HG03066 (cell line): ENCODE measurements around the gene GRID2.

Experiments
- ATAC-seq: cut with Tn5 transposase; IDR thresholded peaks from one replicate; pipeline ENCODE4 v1.9.1; 2021; ENCODE audit warnings: low read depth; ENCODE audit not compliant: unreplicated experiment

The GRID2 gene

DNA sequence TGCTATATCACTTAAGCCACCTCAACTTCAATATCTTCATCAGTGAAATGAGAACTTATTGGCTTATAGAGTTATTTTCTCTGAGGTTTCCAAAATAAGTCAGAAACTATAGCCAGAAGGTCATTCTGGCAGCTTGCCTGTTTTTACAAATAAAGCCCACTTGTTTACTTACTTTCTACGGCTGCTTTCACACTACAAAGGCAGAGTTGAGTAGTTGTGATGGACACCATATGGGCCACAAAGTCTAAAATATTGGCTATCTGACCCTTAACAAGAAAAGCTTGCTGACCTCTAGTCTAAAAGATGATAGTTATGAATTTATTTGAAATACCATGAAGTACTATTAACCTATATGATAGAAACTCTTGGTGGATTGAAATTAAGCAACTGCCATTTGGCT lies 1457.5 kb downstream of the GRID2 start:
- ATAC-seq = no peak

GRCh38 chr4:93764639-93765246 lies 1461.0 kb downstream of the GRID2 start:
- peak; percentile 71 for ATAC-seq

DNA sequence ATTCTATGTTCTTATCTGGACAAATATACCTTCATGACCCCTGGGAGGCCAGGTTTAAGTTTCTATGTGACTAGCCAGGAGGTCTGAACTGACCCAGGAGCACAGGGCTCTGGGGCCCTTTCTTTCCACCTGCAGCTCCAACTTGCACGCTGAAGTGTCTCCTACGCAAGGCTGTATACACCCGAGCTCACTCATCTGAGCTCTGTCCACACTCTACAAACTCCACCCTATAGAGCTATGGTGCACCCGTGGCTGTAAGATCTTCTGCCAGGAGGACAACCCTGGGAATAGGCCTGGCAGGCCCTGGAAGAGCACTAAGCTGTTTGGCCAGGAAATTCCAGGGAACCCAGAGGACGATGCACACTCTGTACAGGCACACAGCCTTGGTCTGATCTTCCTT lies 1464.2 kb downstream of the GRID2 start:
- no peak for ATAC-seq

- no peak for ATAC-seq
These were observed 1466.4 kb downstream of the GRID2 start for GRCh38 chr4:93770201-93770600.

- no peak for ATAC-seq
These were observed 1468.1 kb downstream of the GRID2 start for GRCh38 chr4:93771640-93772411.

- no peak for ATAC-seq
These were observed 1469.1 kb downstream of the GRID2 start for GRCh38 chr4:93772858-93773257.

GRCh38 chr4:93775551-93775950 lies 1471.8 kb downstream of the GRID2 start:
- no peak for ATAC-seq

GRCh38 chr4:93776386-93777080 lies 1472.8 kb downstream of the GRID2 start:
- ATAC-seq = no peak

GRCh38 chr4:93777081-93777460 lies 1473.3 kb downstream of the GRID2 start:
- ATAC-seq = no peak

GRCh38 chr4:93779228-93779627 lies 1475.5 kb downstream of the GRID2 start:
- ATAC-seq = no peak

DNA sequence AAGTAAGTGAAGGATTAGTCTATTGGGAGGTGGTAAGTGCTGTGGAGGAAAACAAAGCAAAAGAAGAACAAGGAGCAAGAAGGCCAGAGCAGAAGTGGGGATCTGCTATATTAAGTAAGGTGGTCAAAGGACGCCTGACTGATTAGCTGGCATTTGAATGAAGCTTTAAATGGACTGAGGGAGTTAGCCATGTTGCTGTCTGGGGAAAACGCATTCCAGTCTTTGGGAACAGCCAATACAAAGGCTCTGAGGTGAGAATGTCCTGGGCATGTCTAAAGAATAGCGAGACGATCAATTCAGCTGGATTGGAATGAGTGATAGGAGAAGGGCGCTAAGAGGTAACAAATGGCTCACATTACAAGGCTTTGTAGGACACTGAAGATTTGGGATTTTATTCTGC lies 1476.3 kb downstream of the GRID2 start:
- no peak for ATAC-seq

GRCh38 chr4:93781198-93781597 lies 1477.4 kb downstream of the GRID2 start:
- ATAC-seq = no peak

DNA sequence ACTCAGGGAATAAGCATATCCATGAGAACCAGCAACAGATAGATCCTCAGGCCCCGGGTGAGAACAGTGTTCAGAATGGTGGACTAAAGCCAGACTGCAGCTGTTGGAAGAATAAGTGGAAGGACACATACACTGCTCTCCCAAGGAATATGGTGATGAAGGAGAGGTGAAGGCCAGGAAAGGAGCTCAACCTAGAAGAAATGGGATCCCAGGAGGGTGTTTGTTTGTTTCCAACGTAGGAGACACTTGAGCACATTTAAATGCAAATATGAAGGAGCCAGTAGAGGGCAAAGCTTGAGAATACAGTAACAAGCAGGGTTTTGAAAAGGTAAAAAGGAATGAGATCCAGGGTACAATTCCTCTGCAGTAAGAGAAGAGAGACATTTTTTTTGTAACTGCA lies 1482.4 kb downstream of the GRID2 start:
- no peak for ATAC-seq

DNA sequence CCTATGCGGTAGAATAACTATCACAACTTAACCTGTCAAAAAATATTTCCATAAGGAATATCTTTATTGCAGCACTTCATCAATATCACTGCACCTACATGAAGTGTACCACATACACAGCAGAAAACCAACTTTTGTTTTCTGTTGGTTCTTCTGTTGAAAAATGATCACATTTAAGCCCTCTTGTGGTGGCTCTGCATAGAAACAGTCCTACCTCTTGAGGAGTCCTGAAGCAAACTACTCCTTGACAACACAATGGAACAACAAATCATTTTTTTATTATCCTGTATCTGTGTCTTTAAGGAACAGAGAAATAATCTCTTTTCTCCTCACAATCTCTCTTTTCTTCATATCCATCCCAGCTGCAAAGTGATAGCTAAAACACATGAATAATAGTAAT lies 1484.9 kb downstream of the GRID2 start:
- ATAC-seq = no peak

GRCh38 chr4:93791570-93792195 lies 1487.9 kb downstream of the GRID2 start:
- ATAC-seq = peak; percentile 85

DNA sequence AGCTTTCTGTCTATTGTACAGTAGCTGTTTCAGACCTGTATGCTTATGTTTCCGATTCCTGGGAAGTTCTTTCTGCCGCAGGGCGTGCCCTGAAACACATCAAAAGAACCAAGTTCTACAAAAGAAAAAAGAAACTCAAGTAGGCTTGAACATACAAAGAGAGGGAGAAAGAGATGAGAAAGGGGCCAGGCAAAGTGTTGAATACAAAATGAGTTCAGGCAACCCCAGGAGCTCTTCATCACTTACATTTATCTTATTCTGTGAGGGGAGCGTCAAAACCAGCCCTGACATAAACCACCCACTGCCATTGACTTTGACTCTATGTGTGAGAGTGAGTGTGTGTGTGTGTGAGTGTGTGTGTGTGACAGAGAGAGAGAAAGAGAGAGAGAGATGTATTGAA lies 1498.3 kb downstream of the GRID2 start:
- ATAC-seq = no peak

DNA sequence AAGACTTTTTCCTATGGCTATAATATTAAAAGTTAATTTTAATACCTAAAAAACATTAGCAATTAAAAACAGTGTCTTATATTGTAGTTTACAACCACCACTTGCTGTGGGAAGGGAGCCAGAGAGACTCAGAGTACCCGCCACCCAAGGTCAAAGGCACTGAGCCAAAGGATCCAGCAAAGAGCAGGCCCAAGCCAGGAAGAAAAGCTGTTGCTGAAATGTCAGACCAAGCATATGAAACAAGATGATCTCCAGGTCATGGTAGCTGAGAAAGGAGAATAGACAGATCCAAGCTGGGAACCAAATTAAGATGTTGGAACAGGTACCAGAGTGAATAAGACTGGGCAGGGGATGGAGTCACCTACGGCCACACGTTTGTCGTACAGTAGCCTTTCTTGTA lies 1506.0 kb downstream of the GRID2 start:
- no peak for ATAC-seq

- ATAC-seq = no peak
These were observed 1506.7 kb downstream of the GRID2 start for GRCh38 chr4:93810340-93810992.

DNA sequence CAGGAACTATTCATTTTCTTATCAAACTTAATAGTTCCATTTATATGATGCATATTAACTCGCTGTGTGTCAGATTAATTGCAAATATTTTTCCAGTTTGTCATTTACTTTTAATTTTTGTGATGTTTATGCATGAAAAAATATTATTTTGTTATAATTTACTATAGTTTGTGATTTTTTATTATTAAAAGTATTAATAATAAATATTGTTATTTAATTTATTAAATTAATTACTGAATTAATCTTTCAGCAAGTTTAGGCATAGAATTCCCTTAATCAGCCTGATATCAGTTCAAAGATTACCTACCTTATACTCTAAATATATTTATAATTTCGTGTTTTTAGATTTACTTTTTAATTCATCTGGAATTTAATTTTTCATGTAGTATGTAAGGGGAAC lies 1509.3 kb downstream of the GRID2 start:
- ATAC-seq = no peak

- no peak for ATAC-seq
These were observed 1510.4 kb downstream of the GRID2 start for GRCh38 chr4:93814141-93814540.

GRCh38 chr4:93814722-93815121 lies 1511.0 kb downstream of the GRID2 start:
- ATAC-seq = no peak
